LoVo (cell line): Measurements from ENCODE around the gene TSBP1.
"Not testable (repeated sequence)": the region's sequence is repeated elsewhere in the genome, so short reads cannot be mapped to it uniquely, and the experiment has no call there.

ENCODE experiments used
- DNase-seq: peaks from one replicate; pipeline ENCODE4 v3.0.0-alpha.2; 2016; ENCODE audit warnings: low spot score

Gene TSBP1

GRCh38 chr6:32288426-32288825 is 83.3 kb downstream of the TSBP1 start:
- DNase-seq, result no peak

GRCh38 chr6:32273801-32274577 is 97.7 kb downstream of the TSBP1 start:
- not testable (repeated sequence) for DNase-seq

DNA sequence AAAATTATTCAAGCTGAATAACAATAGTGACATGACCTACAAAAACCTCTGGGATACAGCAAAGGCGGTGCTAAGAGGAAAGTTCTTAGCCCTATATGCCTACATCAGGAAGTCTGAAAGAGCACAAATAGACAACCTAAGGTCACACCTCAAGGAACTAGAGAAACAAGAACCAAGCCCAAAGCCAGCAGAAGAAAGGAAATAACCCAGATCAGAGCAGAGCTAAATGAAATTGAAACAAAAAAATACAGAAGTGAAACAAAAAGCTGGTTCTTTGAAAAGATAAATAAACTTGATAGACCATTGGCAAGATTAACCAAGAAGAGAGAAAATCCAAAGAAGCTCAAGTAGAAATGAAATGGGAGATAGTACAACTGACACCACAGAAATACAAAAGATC is 100.3 kb downstream of the TSBP1 start:
- DNase-seq, result no peak

GRCh38 chr6:32268459-32268858 is 103.2 kb downstream of the TSBP1 start:
- not testable (repeated sequence) for DNase-seq

GRCh38 chr6:32267035-32267434 is 104.7 kb downstream of the TSBP1 start:
- DNase-seq, result no peak

DNA sequence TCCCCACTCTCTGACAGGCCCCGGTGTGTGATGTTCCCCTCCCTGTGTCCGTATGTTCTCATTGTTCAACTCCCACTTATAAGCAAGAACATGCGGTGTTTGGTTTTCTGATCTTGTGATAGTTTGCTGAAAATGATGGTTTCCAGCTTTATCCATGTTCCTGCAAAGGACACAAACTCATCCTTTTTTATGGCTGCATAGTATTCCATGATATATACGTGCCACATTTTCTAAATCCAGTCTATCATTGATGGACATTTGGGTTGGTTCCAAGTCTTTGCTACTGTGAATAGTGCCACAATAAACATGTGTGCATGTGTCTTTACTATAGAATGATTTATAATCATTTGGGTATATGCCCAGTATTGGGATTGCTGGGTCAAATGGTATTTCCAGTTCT is 114.4 kb downstream of the TSBP1 start:
- DNase-seq, result not testable (repeated sequence)

DNA sequence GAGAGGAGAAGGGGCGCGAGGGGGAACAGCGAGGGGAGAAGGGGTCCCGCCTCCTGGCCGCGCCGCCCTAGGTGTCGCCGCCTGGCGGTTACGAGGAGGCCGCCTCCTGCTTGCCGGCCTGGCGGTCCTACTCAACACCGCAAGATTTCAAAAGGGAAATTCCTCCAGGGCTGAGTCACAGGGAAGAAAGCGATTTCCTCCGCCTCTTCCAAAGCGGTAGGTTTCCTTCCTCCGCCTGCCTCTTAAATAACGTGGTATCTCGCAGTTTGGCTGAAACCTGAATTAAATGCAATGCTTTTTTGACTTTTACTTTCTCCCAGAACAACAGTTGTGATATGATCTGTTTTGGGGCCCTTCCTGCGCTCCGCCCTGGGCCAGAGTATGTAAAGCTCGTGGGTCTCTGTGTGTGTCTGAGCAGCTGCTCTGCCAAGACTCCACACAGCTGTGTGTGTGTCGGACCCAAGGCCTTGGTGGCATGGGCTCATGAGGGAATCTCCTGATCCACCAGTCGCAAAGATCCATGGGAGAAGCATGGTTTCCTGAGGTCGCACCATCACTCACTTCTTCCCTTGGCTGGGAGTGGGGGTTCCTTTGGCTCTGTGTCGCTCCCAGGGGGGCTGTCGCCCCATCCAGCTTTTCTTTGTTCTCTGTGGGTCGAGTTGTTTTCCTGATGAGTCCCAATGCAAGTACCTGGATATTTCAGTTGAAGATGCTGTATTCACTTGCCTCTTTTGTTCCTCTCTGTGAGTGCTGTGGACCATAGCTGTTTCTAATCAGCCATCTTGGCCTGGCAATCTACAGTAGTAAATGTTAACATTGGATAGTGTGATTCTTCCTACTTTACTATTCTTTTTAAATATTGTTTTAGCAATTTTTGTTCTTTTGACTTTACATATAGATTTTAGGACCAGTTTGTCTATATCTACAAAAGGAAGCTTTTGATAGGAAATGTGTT is 116.2 kb downstream of the TSBP1 start:
- DNase-seq, result peak; percentile 81

DNA sequence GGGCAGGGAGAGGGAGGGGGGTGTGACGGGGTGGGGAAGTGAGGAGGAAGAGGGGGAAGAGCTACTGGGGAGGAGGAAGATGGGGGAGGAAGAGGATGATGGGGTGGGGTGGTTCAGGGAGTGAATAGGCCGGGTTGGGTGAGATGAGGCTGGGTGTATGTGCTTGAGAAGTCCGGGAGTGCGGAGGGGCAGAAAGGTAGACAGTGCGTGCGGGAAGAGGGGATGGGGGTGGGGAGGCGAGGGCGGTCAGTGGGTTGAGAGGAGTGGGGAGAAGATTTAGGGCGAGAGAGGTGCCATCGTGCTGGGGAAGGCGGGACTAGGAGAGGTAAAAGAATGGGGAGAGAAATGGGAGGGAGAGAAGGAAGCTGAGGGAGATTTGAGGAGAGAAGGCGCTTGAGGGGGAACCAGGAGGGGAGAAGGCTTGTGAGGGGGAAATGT is 116.9 kb downstream of the TSBP1 start:
- DNase-seq, result no peak

DNA sequence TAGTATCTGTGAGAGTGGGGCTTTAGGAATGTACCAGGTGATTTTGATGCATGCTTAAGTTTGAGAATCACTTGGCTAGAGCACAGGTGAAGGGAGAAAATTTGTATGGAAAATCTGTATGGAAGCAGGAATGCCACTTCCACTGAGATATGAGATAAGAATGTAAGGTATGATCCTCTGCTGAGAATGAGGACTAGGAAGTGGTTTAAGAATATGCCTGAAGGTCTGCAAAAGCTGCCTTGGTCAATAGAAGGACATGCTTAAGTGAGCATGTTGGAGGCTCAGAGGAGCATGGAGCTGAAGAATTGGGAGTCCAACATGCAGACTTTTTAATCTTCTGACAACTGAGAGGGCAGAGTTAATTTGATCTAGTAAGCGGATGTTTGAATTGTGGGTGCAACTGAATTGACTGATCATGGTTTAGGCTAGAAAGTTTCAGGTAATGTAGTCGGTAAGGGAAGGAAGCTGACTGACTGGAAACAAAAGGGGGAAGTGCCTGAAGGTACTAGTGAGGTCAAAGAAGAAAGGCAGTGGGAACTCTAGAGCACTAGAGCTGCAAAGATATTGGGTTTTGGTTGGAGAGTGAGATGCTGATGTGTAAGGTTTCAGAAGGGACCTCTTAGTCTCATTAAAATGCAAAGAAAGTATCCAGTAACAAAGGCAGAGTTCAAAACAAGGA is 119.2 kb downstream of the TSBP1 start:
- no peak for DNase-seq

GRCh38 chr6:32249262-32249661 is 122.4 kb downstream of the TSBP1 start:
- no peak for DNase-seq

- DNase-seq, result no peak
Observed at GRCh38 chr6:32247401-32247800, 124.3 kb downstream of the TSBP1 start.

- DNase-seq, result peak; percentile 44
Observed at GRCh38 chr6:32244946-32245398, 126.7 kb downstream of the TSBP1 start.

- DNase-seq, result no peak
Observed at GRCh38 chr6:32244270-32244669, 127.4 kb downstream of the TSBP1 start.
